Muscle layer of colon (tissue), 2 donors: ENCODE measurements around the gene POMT1.
"Not testable (repeated sequence)": the region's sequence is repeated elsewhere in the genome, so short reads cannot be mapped to it uniquely, and the experiment has no call there.

ENCODE experiments used
- H3K27ac ChIP-seq: one replicate; pipeline ENCODE4 v1.7.0; 2013; ENCODE audit warnings: low read depth, mild to moderate bottlenecking, low read length, moderate library complexity
- H3K27me3 ChIP-seq, 2 donors: one replicate each; pipeline ENCODE4 v1.7.0; 2013; ENCODE audit warnings: low read length in 2 of 2, mild to moderate bottlenecking in 2 of 2; ENCODE audit not compliant: insufficient read depth in 2 of 2, control insufficient read depth in 1 of 2
- H3K36me3 ChIP-seq: one replicate; pipeline ENCODE4 v1.7.0; 2013; ENCODE audit warnings: mild to moderate bottlenecking, low read length; ENCODE audit not compliant: insufficient read depth
- H3K4me1 ChIP-seq: one replicate; pipeline ENCODE4 v1.7.0; 2013; ENCODE audit warnings: mild to moderate bottlenecking, low read length; ENCODE audit not compliant: insufficient read depth
- H3K4me3 ChIP-seq, 2 donors: one replicate each; pipeline ENCODE4 v1.7.0; 2013; ENCODE audit warnings: low read length in 2 of 2, low read depth in 1 of 2, mild to moderate bottlenecking in 1 of 2, moderate library complexity in 1 of 2
- H3K9ac ChIP-seq: one replicate; pipeline ENCODE4 v1.7.0; 2013; ENCODE audit warnings: low read length
- H3K9me3 ChIP-seq: one replicate; pipeline ENCODE4 v1.7.0; 2013; ENCODE audit warnings: mild to moderate bottlenecking, low read length
- donor health status: abdominal sarcoma.
- donor health status: Adenocarcinoma of cecum.

The POMT1 gene

DNA sequence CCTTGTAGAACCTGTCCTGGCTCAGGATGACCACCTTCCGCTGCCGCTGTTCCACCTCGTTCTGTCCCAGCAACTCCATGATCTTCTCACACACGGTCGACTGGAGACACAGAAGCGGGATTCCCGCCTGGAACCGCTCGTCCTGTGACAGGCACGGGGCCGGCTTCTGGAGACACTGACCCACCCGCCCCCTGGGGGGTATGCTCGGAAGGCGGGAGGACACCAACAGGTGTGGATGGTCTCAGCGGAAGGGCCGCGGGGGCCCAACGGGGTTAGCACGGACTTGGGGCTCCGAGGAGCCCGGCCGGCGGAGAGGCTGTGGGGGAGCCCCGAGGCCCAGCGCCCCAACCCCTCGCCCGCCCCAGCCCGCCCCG is 27.8 kb downstream of the POMT1 start:
- peaks cover 11% of the 10 kb centered on the region for H3K4me1 ChIP-seq
- H3K9me3 ChIP-seq = no peaks in the 10 kb centered on the region
- peaks cover 27% of the 10 kb centered on the region for H3K36me3 ChIP-seq
- peak overlapping the region; percentile 97 for H3K27ac ChIP-seq
- H3K27me3 ChIP-seq = no peaks in the 10 kb centered on the region
- H3K9ac ChIP-seq = peak overlapping the region; percentile 71
- peak overlapping the region; percentile 80 to 96 for H3K4me3 ChIP-seq

DNA sequence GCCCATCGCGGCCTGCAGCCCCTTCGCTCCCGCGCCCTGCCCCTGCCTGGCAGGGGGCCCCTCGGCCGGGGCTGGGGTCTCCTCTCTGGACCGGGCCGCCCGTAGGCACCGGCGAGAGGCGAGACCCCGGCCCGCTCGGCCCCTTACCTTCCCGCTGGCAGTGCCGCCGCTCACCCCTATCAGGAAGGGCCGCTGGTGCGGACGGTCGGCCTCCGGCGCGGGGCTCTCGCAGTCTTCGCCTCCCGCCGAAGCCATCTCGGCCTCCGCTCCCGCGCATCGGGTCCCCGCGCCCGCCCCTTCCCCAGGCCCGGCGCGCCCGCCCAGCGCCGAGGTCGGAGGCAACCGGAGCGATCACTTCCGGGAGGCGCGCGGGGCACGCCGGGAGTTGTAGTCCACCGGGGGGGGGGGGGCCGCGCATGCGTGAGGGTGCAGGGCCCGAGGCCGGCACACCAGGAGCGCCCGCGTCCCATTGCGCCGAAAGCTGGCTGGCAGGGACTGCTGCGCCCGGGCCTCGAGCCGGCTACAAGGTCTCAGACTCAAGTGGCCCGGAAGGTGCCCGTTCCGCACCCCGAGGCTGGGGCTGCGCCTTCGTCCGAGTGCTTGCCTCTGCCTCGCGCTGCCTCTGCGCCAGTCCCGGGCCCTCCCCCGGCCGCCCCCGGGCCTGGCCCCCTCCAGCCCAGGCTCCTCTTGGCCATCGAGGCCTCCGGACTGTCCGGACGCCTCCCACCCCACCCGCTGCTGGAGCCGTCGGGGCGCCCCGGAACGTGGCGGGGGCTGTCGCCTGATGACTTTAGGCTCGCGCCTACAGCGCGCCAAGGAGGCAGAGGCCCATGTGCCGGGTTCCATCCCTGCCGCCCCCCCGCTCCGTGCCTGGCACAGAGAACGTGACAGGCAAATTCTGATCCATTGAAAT is 28.5 kb downstream of the POMT1 start, which contains the start of gene UCK1:
UCK1 (minus strand) TSS at position 344 of the 913 bp plus-strand sequence; CDS start at position 255, 89 bp downstream.
- Histone ChIP-seq H3K9me3 (no peaks in the 10 kb centered on the region), H3K27me3 (no peaks in the 10 kb centered on the region), H3K36me3 (peaks cover 21% of the 10 kb centered on the region), H3K4me1 (peaks cover 11% of the 10 kb centered on the region), H3K4me3 (peak within 1 kb of the TSS; percentile 80 to 96), H3K9ac (peak within 1 kb of the TSS; percentile 71), H3K27ac (peak within 1 kb of the TSS; percentile 97)

DNA sequence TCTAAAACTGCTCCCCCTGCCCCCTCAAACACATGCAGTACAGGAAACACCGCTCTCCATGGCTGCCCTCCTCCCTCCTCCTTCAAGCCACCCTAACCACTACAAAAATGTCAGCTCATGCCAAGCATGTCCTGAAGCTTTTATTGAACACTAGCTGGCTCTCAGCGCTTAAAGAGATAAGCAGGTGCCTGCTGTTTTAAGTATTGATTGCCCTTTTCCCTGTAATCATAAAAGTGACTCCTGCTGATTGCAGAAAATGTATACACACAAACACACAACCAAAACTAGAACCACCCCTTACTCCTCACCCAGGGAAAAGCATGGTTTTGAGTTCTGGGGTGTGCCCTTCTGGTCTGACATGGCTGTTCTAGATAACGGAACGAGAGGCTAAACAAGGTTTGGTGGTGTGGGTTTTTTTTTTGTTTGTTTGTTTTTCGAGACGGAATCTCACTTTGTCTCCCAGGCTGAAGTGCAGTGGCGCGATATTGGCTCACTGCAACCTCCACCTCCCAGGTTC is 32.1 kb downstream of the POMT1 start:
- Histone ChIP-seq H3K4me3 (no peak overlapping the region), H3K4me1 (peaks cover 6% of the 10 kb centered on the region), H3K9ac (no peak overlapping the region), H3K27ac (no peak overlapping the region), H3K27me3 (no peaks in the 10 kb centered on the region), H3K36me3 (no peaks in the 10 kb centered on the region), H3K9me3 (no peaks in the 10 kb centered on the region)

DNA sequence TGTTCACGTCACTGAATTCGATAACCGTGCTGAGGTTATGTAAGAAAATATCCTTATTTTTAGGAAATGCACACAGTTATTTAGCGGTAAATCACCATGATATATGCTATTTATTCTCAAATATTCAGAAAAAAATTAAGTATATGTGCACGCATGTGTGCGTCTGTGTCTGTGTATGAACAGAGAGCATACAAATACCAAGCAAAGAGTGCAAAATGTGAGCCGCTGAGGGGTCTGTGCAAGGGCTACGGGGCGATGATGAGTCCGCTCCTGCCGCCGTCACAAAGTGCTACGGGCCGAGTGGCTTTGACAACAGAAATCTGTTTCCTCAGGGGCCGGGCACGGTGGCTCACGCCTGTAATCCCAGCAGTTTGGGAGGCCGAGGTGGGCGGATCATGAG is 35.2 kb downstream of the POMT1 start:
- Histone ChIP-seq H3K4me1 (no peaks in the 10 kb centered on the region), H3K27ac (no peak overlapping the region), H3K9ac (no peak overlapping the region), H3K36me3 (no peaks in the 10 kb centered on the region), H3K9me3 (no peaks in the 10 kb centered on the region), H3K4me3 (no peak overlapping the region), H3K27me3 (no peaks in the 10 kb centered on the region)

DNA sequence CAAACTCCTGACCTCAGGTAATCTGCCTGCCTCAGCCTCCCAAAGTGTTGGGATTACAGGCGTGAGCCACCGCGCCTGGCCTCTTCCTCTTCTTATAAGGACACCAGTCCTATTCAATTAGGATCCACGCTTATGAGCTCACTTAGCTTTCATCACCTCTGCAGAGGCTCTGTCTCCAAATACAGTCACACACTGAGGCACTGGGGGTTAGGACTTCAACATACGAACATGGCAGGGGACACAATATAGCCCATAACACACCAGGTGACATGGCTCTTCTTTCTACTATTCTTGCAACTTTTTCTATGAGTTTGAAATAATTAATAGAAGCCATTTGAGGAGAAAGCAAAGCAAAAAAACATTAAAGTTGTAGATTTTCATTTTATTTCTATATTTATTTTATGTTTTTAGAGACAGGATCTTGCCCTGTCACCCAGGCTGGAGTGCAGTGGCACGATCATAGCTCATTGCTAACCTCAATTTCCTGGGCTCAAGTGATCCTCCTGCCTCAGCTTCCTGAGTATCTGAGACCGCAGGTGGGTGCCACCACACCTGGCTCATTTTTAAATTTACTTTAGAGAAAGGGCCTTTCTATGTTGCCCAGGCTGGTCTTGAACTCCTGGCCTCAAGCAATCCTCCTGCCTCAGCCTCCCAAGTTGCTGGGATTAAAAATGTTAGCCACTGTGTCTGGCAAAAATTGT is 36.7 kb downstream of the POMT1 start:
- Histone ChIP-seq H3K4me1 (no peaks in the 10 kb centered on the region), H3K27ac (no peak overlapping the region), H3K9me3 (peaks cover 11% of the 10 kb centered on the region)

DNA sequence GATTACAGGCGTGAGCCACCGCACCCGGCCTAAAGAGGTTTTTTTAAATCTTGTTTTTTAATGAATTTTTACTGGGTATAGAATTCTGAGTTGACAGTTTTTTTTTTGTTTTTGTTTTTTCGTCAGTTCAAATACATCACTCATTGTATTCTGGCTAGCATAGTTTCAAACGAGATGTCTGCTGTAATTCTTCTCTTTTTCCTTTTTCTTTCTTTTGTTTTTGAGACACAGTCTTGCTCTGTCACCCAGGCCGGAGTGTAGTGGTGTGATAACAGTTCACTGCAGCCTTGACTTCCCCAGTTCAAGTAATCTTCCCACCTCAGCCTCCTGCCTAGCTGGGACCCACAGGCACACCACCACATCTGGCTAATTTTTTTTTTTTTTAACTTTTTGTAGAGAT is 40.4 kb downstream of the POMT1 start:
- H3K27me3 ChIP-seq = peaks cover 5 to 21% of the 10 kb centered on the region in 2 donors
- no peak overlapping the region for H3K9ac ChIP-seq
- H3K4me1 ChIP-seq = no peaks in the 10 kb centered on the region
- H3K36me3 ChIP-seq = no peaks in the 10 kb centered on the region
- H3K4me3 ChIP-seq = no peak overlapping the region
- H3K27ac ChIP-seq = no peak overlapping the region
- peaks cover 11% of the 10 kb centered on the region for H3K9me3 ChIP-seq

More for the DNA sequence above, 36.7 kb downstream of the POMT1 start:
- Histone ChIP-seq H3K9ac (no peak overlapping the region), H3K36me3 (no peaks in the 10 kb centered on the region), H3K4me3 (no peak overlapping the region), H3K27me3 (no peaks in the 10 kb centered on the region)

DNA sequence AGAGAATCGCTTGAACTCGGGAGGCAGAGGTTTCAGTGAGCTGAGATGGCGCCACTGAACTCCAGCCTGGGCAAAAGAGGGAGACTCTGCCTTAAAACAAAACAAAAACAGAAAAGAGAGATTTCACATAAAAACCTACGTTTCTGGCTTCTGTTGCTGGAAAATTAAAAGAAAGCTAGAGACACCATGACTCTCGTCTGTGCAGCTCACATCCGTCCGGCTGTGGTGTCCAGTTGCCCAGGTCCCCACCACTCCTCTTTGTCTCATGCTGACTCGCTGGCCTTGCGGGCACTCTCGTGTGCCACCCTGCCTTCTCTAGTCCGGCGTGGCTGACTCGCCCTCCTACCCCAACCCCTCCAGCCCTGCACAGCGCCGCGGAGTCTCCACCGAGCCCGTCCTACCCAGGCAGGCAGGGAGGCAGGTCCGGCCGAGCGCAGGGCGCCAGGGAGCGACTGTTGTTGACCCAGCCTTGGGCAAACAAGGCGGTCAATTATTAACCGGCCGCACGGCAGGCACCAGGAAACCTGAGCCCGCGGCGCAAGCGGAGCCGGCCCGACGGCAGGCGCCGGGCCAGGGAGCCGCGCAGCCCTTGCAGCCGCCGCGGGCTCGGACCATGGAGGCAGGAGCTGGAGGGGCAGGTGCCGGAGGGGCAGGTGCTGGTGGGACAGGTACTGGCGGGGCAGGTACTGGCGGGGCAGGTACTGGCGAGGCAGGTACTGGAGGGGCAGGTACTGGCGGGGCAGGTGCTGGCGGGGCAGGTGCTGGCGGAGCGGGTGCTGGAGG is 42.5 kb downstream of the POMT1 start, which contains the start of gene PRRT1B:
PRRT1B (plus strand) TSS at position 521 of the 783 bp plus-strand sequence; CDS start at position 614, 93 bp downstream.
- Histone ChIP-seq H3K27ac (no peak within 1 kb of the TSS), H3K27me3 (peaks cover 5 to 21% of the 10 kb centered on the region in 2 donors), H3K9ac (no peak within 1 kb of the TSS), H3K36me3 (no peaks in the 10 kb centered on the region), H3K4me1 (no peaks in the 10 kb centered on the region), H3K9me3 (peaks cover 11% of the 10 kb centered on the region), H3K4me3 (peak within 1 kb of the TSS in 1 of 2 donors; percentile 32)

DNA sequence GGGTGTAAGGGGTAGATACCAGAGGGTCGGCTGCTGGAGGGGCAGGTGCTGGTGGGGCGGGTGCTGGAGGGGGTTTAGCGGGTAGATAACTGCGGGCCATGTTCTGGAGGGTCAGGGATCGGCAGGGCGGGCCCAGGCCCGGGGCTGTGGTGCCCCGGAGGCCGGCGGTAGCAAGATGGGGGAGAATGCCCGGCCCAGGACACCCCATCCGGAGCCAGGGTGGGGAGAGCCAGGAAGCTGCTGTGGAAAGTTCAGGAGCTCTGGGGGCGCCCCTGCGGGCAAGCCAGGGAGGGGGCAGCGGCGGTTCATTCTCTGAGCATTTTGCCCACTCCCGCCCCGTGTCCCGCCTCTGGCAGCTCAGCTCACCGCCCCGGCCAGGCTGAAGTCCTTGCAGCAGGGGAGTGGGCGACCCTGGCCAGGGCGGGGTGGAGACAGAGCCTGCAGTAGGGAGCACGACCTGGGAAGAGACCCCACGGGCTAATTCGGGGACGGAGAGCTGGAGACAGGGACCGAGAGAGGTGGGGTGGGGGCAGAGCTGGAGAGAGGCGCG is 43.1 kb downstream of the POMT1 start:
- Histone ChIP-seq H3K9me3 (peaks cover 11% of the 10 kb centered on the region), H3K4me3 (peak overlapping the region in 1 of 2 donors; percentile 32), H3K9ac (no peak overlapping the region), H3K4me1 (no peaks in the 10 kb centered on the region), H3K27ac (no peak overlapping the region), H3K36me3 (no peaks in the 10 kb centered on the region), H3K27me3 (peaks cover 5 to 21% of the 10 kb centered on the region in 2 donors)

DNA sequence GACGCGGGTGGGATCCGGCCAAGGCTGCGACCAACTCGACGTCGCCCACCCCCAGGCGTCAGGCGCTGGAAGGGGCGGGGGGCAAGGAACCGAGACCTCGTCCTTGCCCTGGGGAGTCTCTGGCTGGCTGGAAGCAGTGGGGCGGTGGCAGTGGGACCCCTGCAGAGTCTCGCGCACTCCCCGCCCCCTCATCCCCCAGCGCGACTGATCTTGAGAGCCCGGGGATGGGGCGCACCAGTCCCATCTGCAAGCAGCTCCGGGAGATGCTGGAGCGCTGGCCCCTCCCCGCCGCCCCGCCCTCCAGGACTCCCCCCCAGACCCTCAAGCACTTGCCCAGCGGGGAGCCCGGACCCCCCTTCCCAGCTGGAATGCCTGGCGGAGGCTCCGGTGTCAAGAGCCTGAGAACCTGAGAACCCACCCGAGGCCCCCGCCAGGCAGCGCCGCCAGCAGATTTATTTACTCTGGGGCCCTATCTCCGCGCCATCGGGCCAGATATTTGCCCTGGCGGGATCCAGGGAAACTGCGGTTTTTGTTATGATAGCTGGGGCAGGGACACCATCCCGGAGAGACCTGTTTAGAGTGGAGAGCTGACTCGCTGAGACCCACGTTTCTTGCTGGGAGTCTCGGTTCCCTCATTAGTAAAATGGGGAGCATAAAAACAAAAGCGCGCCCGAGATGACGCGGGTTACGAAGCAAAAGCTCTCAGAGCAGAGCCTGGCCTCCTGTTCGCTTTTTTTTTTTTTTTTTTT is 43.8 kb downstream of the POMT1 start:
- H3K4me3 ChIP-seq = peak overlapping the region; percentile 32 to 45
- H3K27ac ChIP-seq = no peak overlapping the region
- H3K27me3 ChIP-seq = peaks cover 5 to 21% of the 10 kb centered on the region in 2 donors
- no peaks in the 10 kb centered on the region for H3K36me3 ChIP-seq
- H3K4me1 ChIP-seq = no peaks in the 10 kb centered on the region
- H3K9me3 ChIP-seq = peaks cover 11% of the 10 kb centered on the region
- H3K9ac ChIP-seq = no peak overlapping the region

DNA sequence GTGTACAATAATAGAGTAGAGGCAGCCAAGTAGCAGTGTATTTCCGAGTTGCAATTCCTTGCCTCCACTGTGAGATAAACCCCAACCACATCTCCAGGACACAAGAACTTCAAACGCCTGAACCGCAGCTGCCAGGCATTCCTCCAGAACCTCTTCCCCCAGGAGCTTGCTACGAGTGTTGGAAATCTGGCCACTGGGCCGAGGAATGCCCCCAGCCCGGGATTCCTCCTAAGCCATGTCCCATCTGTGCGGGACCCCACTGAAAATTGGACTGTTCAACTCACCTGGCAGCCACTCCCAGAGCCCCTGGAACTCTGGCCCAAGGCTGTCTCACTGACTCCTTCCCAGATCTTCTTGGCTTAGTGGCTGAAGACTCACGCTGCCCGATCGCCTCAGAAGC is 46.5 kb downstream of the POMT1 start:
- H3K9me3 ChIP-seq, H3K4me3 ChIP-seq, H3K4me1 ChIP-seq, H3K36me3 ChIP-seq, H3K27ac ChIP-seq, H3K9ac ChIP-seq: not testable (repeated sequence)
- H3K27me3 ChIP-seq = peaks cover 19 to 32% of the 10 kb centered on the region in 2 donors
